ENCODE measurements around the gene CNIH4. TPM values are rescaled to one million over a fixed set of nuclear protein-coding genes. Genes with fewer than 3 reads are reported as not detected.

CNIH4 gene
- total RNA-seq, 1 donor: 36.2 TPM

DNA sequence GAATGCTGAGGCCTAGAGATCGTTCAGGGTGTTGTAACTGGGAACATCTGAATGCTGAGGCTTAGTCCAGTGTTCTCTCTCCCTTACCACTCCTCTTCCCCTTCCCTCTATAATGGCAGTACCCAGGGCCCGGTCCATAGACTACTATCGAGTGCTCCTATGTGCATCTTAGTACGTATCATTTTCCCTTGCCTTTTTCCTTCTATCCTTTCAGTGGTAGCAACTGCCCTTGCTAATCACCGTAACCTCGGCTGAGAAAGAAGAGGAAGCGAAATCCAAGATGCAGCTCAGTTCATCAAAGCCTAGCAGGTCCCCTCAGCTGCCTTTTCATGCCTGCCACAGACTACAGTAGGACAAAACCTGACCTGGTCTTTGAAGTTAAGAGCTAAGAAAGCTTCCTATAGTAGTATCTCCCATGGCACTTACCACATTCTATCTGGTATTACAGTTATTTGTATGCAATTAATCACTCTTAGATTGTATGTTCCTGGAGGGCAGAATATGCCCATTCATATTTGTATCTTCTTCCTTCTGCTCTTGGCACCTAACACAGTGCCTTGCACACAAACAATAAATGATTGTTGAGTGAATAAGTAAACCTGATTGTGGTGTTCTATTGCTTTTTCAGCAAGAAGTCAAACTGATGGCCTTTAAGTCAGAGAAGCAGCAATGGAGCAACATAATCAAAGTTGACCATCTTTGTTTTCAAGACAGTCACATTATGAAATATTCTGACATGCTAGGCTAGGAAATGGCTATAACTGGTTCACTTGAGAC lies 22.4 kb downstream of the CNIH4 start:
- H3K4me1 ChIP-seq (ENCODE audit: insufficient read depth, low read length): peaks cover 25% of the 10 kb centered on the region
- H2AFZ ChIP-seq (ENCODE audit: low read length): no peak overlapping the region
- no peaks in the 10 kb centered on the region for H3K9me3 ChIP-seq (ENCODE audit: low read depth, low read length)
- TF ChIP-seq, protein P1, sequence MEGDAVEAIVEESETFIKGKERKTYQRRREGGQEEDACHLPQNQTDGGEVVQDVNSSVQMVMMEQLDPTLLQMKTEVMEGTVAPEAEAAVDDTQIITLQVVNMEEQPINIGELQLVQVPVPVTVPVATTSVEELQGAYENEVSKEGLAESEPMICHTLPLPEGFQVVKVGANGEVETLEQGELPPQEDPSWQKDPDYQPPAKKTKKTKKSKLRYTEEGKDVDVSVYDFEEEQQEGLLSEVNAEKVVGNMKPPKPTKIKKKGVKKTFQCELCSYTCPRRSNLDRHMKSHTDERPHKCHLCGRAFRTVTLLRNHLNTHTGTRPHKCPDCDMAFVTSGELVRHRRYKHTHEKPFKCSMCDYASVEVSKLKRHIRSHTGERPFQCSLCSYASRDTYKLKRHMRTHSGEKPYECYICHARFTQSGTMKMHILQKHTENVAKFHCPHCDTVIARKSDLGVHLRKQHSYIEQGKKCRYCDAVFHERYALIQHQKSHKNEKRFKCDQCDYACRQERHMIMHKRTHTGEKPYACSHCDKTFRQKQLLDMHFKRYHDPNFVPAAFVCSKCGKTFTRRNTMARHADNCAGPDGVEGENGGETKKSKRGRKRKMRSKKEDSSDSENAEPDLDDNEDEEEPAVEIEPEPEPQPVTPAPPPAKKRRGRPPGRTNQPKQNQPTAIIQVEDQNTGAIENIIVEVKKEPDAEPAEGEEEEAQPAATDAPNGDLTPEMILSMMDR (IDR thresholded peaks at IDR 0.05; ENCODE audit: extremely low read depth, low read depth, low read length): no peak
- no peak overlapping the region for H3K27ac ChIP-seq (ENCODE audit: low read depth, low read length)
- no peak overlapping the region for H3K4me2 ChIP-seq (ENCODE audit: insufficient read depth, low read length)
- peaks cover 9% of the 10 kb centered on the region for H4K20me1 ChIP-seq (ENCODE audit: insufficient read depth, low read length)
- H3K36me3 ChIP-seq (ENCODE audit: insufficient read depth, low read length): peaks cover 11% of the 10 kb centered on the region
- peaks cover 5% of the 10 kb centered on the region for H3K79me2 ChIP-seq (ENCODE audit: insufficient read depth, low read length)
- no peaks in the 10 kb centered on the region for H3K27me3 ChIP-seq (ENCODE audit: insufficient read depth, low read length)
- H3K4me3 ChIP-seq (ENCODE audit: insufficient read depth, low read length): no peak overlapping the region
- DNase-seq (ENCODE audit: insufficient read length, low spot score, missing footprints): no peak

DNA sequence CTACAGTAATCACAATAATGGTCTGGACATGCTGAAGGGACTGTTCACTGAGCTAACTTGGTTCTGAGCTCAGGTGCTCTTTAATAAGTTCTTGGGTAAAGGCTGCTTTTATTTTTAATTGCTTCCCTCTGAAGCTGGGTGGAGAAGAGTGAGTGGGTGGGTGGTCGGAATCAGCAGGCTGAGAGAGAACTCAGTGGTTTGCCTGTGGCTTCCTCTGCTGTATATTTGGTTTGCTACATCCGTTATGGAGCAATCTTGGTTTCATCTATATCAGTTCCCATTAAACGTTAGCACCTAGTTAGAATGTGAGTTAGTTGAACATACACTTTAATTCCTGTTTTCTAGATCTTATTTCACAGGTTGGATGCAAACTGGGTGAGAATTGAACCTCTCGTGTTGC lies 23.3 kb downstream of the CNIH4 start:
- Histone ChIP-seq H3K4me2 (ENCODE audit: insufficient read depth, low read length) (no peak overlapping the region), H3K9me3 (ENCODE audit: low read depth, low read length) (no peaks in the 10 kb centered on the region), H4K20me1 (ENCODE audit: insufficient read depth, low read length) (peaks cover 9% of the 10 kb centered on the region), H3K4me3 (ENCODE audit: insufficient read depth, low read length) (no peak overlapping the region), H3K36me3 (ENCODE audit: insufficient read depth, low read length) (peaks cover 11% of the 10 kb centered on the region), H3K4me1 (ENCODE audit: insufficient read depth, low read length) (peaks cover 25% of the 10 kb centered on the region), H3K27me3 (ENCODE audit: insufficient read depth, low read length) (no peaks in the 10 kb centered on the region), H3K79me2 (ENCODE audit: insufficient read depth, low read length) (peaks cover 1% of the 10 kb centered on the region), H2AFZ (ENCODE audit: low read length) (no peak overlapping the region), H3K27ac (ENCODE audit: low read depth, low read length) (no peak overlapping the region)
- TF ChIP-seq, protein P1 (IDR thresholded peaks at IDR 0.05; ENCODE audit: extremely low read depth, low read depth, low read length): no peak
- DNase-seq (ENCODE audit: insufficient read length, low spot score, missing footprints): no peak

DNA sequence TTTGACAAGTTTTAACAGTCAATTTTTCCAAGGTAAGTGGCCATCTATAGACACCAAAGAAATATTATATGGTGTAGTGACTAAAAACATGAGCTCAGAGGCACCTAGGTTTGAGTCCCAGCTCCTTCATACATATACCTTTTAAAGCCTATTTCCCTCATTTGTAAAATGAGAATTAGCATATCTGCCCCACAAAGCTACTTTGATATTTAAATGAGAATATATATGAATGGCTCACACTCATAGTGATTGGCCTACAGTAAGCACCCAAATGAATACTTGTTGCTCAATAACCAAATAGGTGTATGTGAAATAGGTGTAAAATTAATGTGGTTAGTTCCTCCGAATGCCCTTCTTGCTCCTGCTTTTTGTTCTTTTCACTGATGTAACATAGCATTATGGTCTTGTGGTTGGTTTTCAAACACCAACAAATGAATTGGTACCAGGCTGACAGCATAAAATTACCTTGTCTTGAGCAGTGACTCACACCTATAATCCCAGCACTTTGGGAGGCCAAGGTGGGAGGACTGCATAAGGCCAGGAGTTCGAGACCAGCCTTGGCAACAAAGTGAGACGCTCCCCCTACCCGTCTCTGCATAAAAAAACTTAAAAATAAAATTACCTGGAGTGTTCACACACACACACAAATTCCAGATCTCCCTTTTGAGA lies 25.3 kb downstream of the CNIH4 start:
- TF ChIP-seq, protein P1 (IDR thresholded peaks at IDR 0.05; ENCODE audit: extremely low read depth, low read depth, low read length): no peak
- H3K4me2 ChIP-seq (ENCODE audit: insufficient read depth, low read length): no peak overlapping the region
- H3K79me2 ChIP-seq (ENCODE audit: insufficient read depth, low read length): no peaks in the 10 kb centered on the region
- peaks cover 10% of the 10 kb centered on the region for H3K4me1 ChIP-seq (ENCODE audit: insufficient read depth, low read length)
- H3K27me3 ChIP-seq (ENCODE audit: insufficient read depth, low read length): no peaks in the 10 kb centered on the region
- H3K9me3 ChIP-seq (ENCODE audit: low read depth, low read length): no peaks in the 10 kb centered on the region
- H3K36me3 ChIP-seq (ENCODE audit: insufficient read depth, low read length): peaks cover 17% of the 10 kb centered on the region
- H2AFZ ChIP-seq (ENCODE audit: low read length): no peak overlapping the region
- no peak overlapping the region for H3K4me3 ChIP-seq (ENCODE audit: insufficient read depth, low read length)
- no peak overlapping the region for H3K27ac ChIP-seq (ENCODE audit: low read depth, low read length)
- H4K20me1 ChIP-seq (ENCODE audit: insufficient read depth, low read length): peaks cover under 1% of the 10 kb centered on the region
- DNase-seq (ENCODE audit: insufficient read length, low spot score, missing footprints): no peak

DNA sequence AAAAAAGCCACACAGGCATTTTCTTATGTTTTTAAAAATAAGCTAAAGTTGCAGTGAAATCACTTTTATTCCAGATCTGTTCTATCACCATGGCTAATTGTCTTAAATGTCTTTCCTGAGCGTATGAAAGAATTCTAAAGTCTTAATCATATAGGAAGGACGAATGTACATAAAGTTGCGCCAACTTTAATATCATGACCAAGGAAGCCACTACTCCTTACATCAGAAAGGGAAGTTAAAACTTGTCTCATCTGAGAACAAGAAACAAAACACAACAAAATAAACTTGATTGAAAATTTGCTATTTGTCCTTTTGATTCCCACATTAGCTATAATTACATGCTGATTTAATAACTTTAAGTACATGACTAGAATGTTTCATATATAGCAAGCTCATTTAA lies 26.5 kb downstream of the CNIH4 start:
- Histone ChIP-seq H3K4me3 (ENCODE audit: insufficient read depth, low read length) (no peak overlapping the region), H3K79me2 (ENCODE audit: insufficient read depth, low read length) (no peaks in the 10 kb centered on the region), H3K27me3 (ENCODE audit: insufficient read depth, low read length) (no peaks in the 10 kb centered on the region), H2AFZ (ENCODE audit: low read length) (no peak overlapping the region), H3K9me3 (ENCODE audit: low read depth, low read length) (no peaks in the 10 kb centered on the region), H3K36me3 (ENCODE audit: insufficient read depth, low read length) (peaks cover 29% of the 10 kb centered on the region), H3K4me2 (ENCODE audit: insufficient read depth, low read length) (no peak overlapping the region), H4K20me1 (ENCODE audit: insufficient read depth, low read length) (no peaks in the 10 kb centered on the region), H3K4me1 (ENCODE audit: insufficient read depth, low read length) (no peaks in the 10 kb centered on the region), H3K27ac (ENCODE audit: low read depth, low read length) (no peak overlapping the region)
- DNase-seq (ENCODE audit: insufficient read length, low spot score, missing footprints): no peak
- TF ChIP-seq, protein P1 (IDR thresholded peaks at IDR 0.05; ENCODE audit: extremely low read depth, low read depth, low read length): no peak
